Measurements from ENCODE around the gene NFATC2. TPM values are rescaled to one million over a fixed set of nuclear protein-coding genes. Genes with fewer than 3 reads are reported as not detected.

The NFATC2 gene
- total RNA-seq, 5 donors from 2014 or later (not counting 1 experiment from before 2014, with no cell fraction given), result 49.0 to 75.9 (median 67.0) TPM

GRCh38 chr20:51506527-51507215 lies 35.8 kb downstream of the NFATC2 start:
- peaks cover 0 to 66% of the 10 kb centered on the region in 2 donors for H3K36me3 ChIP-seq (ENCODE audit: control insufficient read depth in 2 of 2, extremely low read depth in 1 of 2, insufficient read depth in 1 of 2, low read length in 1 of 2)

DNA sequence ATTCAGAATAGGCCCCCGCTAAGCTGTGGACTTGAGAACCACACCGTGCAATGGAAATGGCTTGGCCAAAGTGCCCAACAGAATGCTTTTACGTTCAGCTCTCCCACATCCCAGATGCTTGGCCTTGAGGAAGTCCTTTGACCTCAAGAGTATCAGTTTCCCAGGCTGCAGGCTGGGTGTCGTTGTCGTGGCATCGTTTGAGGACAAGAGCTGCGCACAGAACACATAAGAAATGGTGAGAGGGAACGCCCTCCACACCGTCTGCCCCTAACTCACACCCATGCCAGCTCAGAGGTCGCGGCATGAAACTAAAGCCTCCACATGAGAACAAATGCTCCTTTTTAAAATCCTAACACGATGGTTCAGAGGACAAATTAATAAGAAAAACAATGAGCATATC lies 37.0 kb downstream of the NFATC2 start:
- DNase-seq, result no peak
- ChIA-PET CTCF (no interaction called here), POLR2A (no interaction called here)
- peaks cover 59 to 80% (median 60%) of the 10 kb centered on the region in 3 donors for H3K4me1 Mint-ChIP-seq
- ATAC-seq (replicated peaks in 1 of 4), result no peak
- no peaks in the 10 kb centered on the region for H3K9me3 Mint-ChIP-seq
- Histone ChIP-seq H3K27me3 (replicated peaks in 1 of 2; ENCODE audit: control insufficient read depth in 2 of 2, extremely low read depth in 1 of 2, insufficient read depth in 2 of 2, low read length in 1 of 2) (no peaks in the 10 kb centered on the region), H3K27ac (ENCODE audit: low read length) (no peak overlapping the region), H3K4me1 (ENCODE audit: control insufficient read depth in 1 of 2, extremely low read depth in 1 of 2, insufficient read depth in 2 of 2, low read length in 2 of 2) (peaks cover 11 to 61% of the 10 kb centered on the region in 2 experiments), H3K36me3 (ENCODE audit: control insufficient read depth in 2 of 2, extremely low read depth in 1 of 2, insufficient read depth in 1 of 2, low read length in 1 of 2) (peaks cover 0 to 56% of the 10 kb centered on the region in 2 donors), H3K9me3 (no peaks in the 10 kb centered on the region), H3K4me3 (ENCODE audit: control insufficient read depth in 1 of 2, extremely low read depth in 1 of 2, low read length in 1 of 2) (no peak overlapping the region)
- H3K27ac Mint-ChIP-seq, result peak overlapping the region in 1 of 2 donors; percentile 61
- H3K36me3 Mint-ChIP-seq, result peaks cover 33% of the 10 kb centered on the region
- no peak overlapping the region for H3K4me3 Mint-ChIP-seq
- WGBS (ENCODE audit: insufficient coverage), result 93% methylated on average over 6 of the region's 12 CpGs
- no peaks in the 10 kb centered on the region for H3K27me3 Mint-ChIP-seq

More at GRCh38 chr20:51506527-51507215, 35.8 kb downstream of the NFATC2 start:
- POLR2A ChIA-PET, result no interaction called here
- no peaks in the 10 kb centered on the region for H3K9me3 Mint-ChIP-seq
- ATAC-seq (replicated peaks in 1 of 4) (no peak), DNase-seq (no peak)
- CTCF ChIA-PET, result interaction anchor here in 1 of 2 donors (0.6 kb wide), 1 partner anchor 36 kb away, joined by 3 read pairs; the partner anchor contains the start of gene NFATC2
- H3K36me3 Mint-ChIP-seq, result peaks cover 44% of the 10 kb centered on the region
- H3K27ac Mint-ChIP-seq, result no peak overlapping the region
- peaks cover 59 to 81% (median 61%) of the 10 kb centered on the region in 3 donors for H3K4me1 Mint-ChIP-seq
- H3K4me3 Mint-ChIP-seq, result no peak overlapping the region
- peaks cover 12 to 60% of the 10 kb centered on the region in 2 experiments for H3K4me1 ChIP-seq (ENCODE audit: control insufficient read depth in 1 of 2, extremely low read depth in 1 of 2, insufficient read depth in 2 of 2, low read length in 2 of 2)
- no peaks in the 10 kb centered on the region for H3K27me3 ChIP-seq (replicated peaks in 1 of 2; ENCODE audit: control insufficient read depth in 2 of 2, extremely low read depth in 1 of 2, insufficient read depth in 2 of 2, low read length in 1 of 2)
- no peaks in the 10 kb centered on the region for H3K9me3 ChIP-seq
- 96% methylated on average over 7 of the region's 18 CpGs for WGBS (ENCODE audit: insufficient coverage)
- H3K27ac ChIP-seq (ENCODE audit: low read length), result no peak overlapping the region
- no peak overlapping the region for H3K4me3 ChIP-seq (ENCODE audit: control insufficient read depth in 1 of 2, extremely low read depth in 1 of 2, low read length in 1 of 2)
- no peaks in the 10 kb centered on the region for H3K27me3 Mint-ChIP-seq

GRCh38 chr20:51503376-51503775 lies 39.1 kb downstream of the NFATC2 start:
- H3K27ac Mint-ChIP-seq, result peak overlapping the region; percentile 74 to 90
- POLR2A ChIA-PET, result no interaction called here
- peaks cover 34% of the 10 kb centered on the region for H3K36me3 Mint-ChIP-seq

GRCh38 chr20:51500936-51501335 lies 41.6 kb downstream of the NFATC2 start:
- Histone ChIP-seq H3K9me3 (no peaks in the 10 kb centered on the region), H3K36me3 (ENCODE audit: control insufficient read depth in 2 of 2, extremely low read depth in 1 of 2, insufficient read depth in 1 of 2, low read length in 1 of 2) (peaks cover 0 to 20% of the 10 kb centered on the region in 2 donors), H3K4me3 (ENCODE audit: control insufficient read depth in 1 of 2, extremely low read depth in 1 of 2, low read length in 1 of 2) (no peak overlapping the region), H3K27ac (ENCODE audit: low read length) (peak overlapping the region; percentile 73), H3K27me3 (replicated peaks in 1 of 2; ENCODE audit: control insufficient read depth in 2 of 2, extremely low read depth in 1 of 2, insufficient read depth in 2 of 2, low read length in 1 of 2) (no peaks in the 10 kb centered on the region), H3K4me1 (ENCODE audit: control insufficient read depth in 1 of 2, extremely low read depth in 1 of 2, insufficient read depth in 2 of 2, low read length in 2 of 2) (peaks cover 49 to 70% of the 10 kb centered on the region in 2 experiments)
- 0% methylated on average over 1 of the region's 1 CpG for WGBS (ENCODE audit: insufficient coverage)
- Mint-ChIP-seq H3K27me3 (no peaks in the 10 kb centered on the region), H3K9me3 (no peaks in the 10 kb centered on the region), H3K4me1 (peaks cover 82 to 88% (median 86%) of the 10 kb centered on the region in 3 donors), H3K4me3 (peak overlapping the region in 1 of 3 donors; percentile 49), H3K27ac (peak overlapping the region; percentile 85 to 90), H3K36me3 (peaks cover 29% of the 10 kb centered on the region)
- ATAC-seq (replicated peaks in 1 of 4) (peak; percentile 54 to 70 (median 60)), DNase-seq (peak in 30 of 35 experiments; percentile 30 to 78 (median 46))
- ChIA-PET POLR2A (interaction anchor here (0.9 to 1.1 kb wide), 4 partner anchors 18 to 97 kb away, joined by 3 to 10 read pairs (median 4); partner anchors contain the start of gene NFATC2 (in 1 of the 2)), CTCF (interaction anchor here (0.5 to 2.4 kb wide), 10 partner anchors 13 to 513 kb away, joined by 3 to 14 read pairs (median 4); partner anchors contain the start of gene NFATC2 (in 1 of the 2))

More at GRCh38 chr20:51503376-51503775, 39.1 kb downstream of the NFATC2 start:
- H3K27ac ChIP-seq (ENCODE audit: low read length), result no peak overlapping the region
- peaks cover 62 to 81% (median 69%) of the 10 kb centered on the region in 3 donors for H3K4me1 Mint-ChIP-seq
- H3K4me3 ChIP-seq (ENCODE audit: control insufficient read depth in 1 of 2, extremely low read depth in 1 of 2, low read length in 1 of 2), result no peak overlapping the region
- H3K4me3 Mint-ChIP-seq, result no peak overlapping the region
- WGBS (ENCODE audit: insufficient coverage), result 83% methylated on average over 4 of the region's 4 CpGs
- no peaks in the 10 kb centered on the region for H3K9me3 ChIP-seq
- DNase-seq (no peak), ATAC-seq (replicated peaks in 1 of 4) (no peak)
- H3K27me3 ChIP-seq (replicated peaks in 1 of 2; ENCODE audit: control insufficient read depth in 2 of 2, extremely low read depth in 1 of 2, insufficient read depth in 2 of 2, low read length in 1 of 2), result no peaks in the 10 kb centered on the region
- H3K27me3 Mint-ChIP-seq, result no peaks in the 10 kb centered on the region
- H3K4me1 ChIP-seq (ENCODE audit: control insufficient read depth in 1 of 2, extremely low read depth in 1 of 2, insufficient read depth in 2 of 2, low read length in 2 of 2), result peaks cover 31 to 60% of the 10 kb centered on the region in 2 experiments
- CTCF ChIA-PET, result interaction anchor here in 1 of 2 donors (1.3 kb wide), 1 partner anchor 12 kb away, joined by 3 read pairs; no protein-coding TSS in a partner anchor
- H3K36me3 ChIP-seq (ENCODE audit: control insufficient read depth in 2 of 2, extremely low read depth in 1 of 2, insufficient read depth in 1 of 2, low read length in 1 of 2), result peaks cover 0 to 41% of the 10 kb centered on the region in 2 donors
- no peaks in the 10 kb centered on the region for H3K9me3 Mint-ChIP-seq

- WGBS (ENCODE audit: insufficient coverage), result no CpG with 5 or more reads among the region's 3 CpGs
- ATAC-seq (replicated peaks in 1 of 4), result peak; percentile 81 to 89 (median 88)
- H3K4me1 Mint-ChIP-seq, result peaks cover 86 to 90% (median 87%) of the 10 kb centered on the region in 3 donors
- Histone ChIP-seq H3K27ac (ENCODE audit: low read length) (peak overlapping the region; percentile 56), H3K27me3 (replicated peaks in 1 of 2; ENCODE audit: control insufficient read depth in 2 of 2, extremely low read depth in 1 of 2, insufficient read depth in 2 of 2, low read length in 1 of 2) (no peaks in the 10 kb centered on the region), H3K4me3 (ENCODE audit: control insufficient read depth in 1 of 2, extremely low read depth in 1 of 2, low read length in 1 of 2) (no peak overlapping the region), H3K36me3 (ENCODE audit: control insufficient read depth in 2 of 2, extremely low read depth in 1 of 2, insufficient read depth in 1 of 2, low read length in 1 of 2) (peaks cover 0 to 19% of the 10 kb centered on the region in 2 donors), H3K9me3 (no peaks in the 10 kb centered on the region), H3K4me1 (ENCODE audit: control insufficient read depth in 1 of 2, extremely low read depth in 1 of 2, insufficient read depth in 2 of 2, low read length in 2 of 2) (peaks cover 55 to 70% of the 10 kb centered on the region in 2 experiments)
- H3K27ac Mint-ChIP-seq, result peak overlapping the region; percentile 92 to 96
- peak in 33 of 35 experiments; percentile 24 to 83 (median 53) for DNase-seq
- CTCF ChIA-PET, result interaction anchor here (0.5 to 2.4 kb wide), 10 partner anchors 9 to 513 kb away, joined by 3 to 14 read pairs (median 6); partner anchors contain the start of gene NFATC2 (in 1 of the 2)
- peaks cover 24% of the 10 kb centered on the region for H3K36me3 Mint-ChIP-seq
- H3K4me3 Mint-ChIP-seq, result peak overlapping the region in 1 of 3 donors; percentile 49
- H3K27me3 Mint-ChIP-seq, result no peaks in the 10 kb centered on the region
- POLR2A ChIA-PET, result interaction anchor here (0.6 to 1.1 kb wide), 7 partner anchors 14 to 96 kb away, joined by 3 to 10 read pairs (median 3); partner anchors contain the start of gene NFATC2 (in 1 of the 2)
- no peaks in the 10 kb centered on the region for H3K9me3 Mint-ChIP-seq
These were observed 42.2 kb downstream of the NFATC2 start for GRCh38 chr20:51500311-51500710.

GRCh38 chr20:51498765-51499540 lies 43.6 kb downstream of the NFATC2 start:
- no peaks in the 10 kb centered on the region for H3K9me3 Mint-ChIP-seq
- Histone ChIP-seq H3K9me3 (no peaks in the 10 kb centered on the region), H3K4me3 (ENCODE audit: control insufficient read depth in 1 of 2, extremely low read depth in 1 of 2, low read length in 1 of 2) (no peak overlapping the region), H3K27ac (ENCODE audit: low read length) (peak overlapping the region; percentile 63), H3K27me3 (replicated peaks in 1 of 2; ENCODE audit: control insufficient read depth in 2 of 2, extremely low read depth in 1 of 2, insufficient read depth in 2 of 2, low read length in 1 of 2) (no peaks in the 10 kb centered on the region), H3K36me3 (ENCODE audit: control insufficient read depth in 2 of 2, extremely low read depth in 1 of 2, insufficient read depth in 1 of 2, low read length in 1 of 2) (peaks cover 0 to 13% of the 10 kb centered on the region in 2 donors), H3K4me1 (ENCODE audit: control insufficient read depth in 1 of 2, extremely low read depth in 1 of 2, insufficient read depth in 2 of 2, low read length in 2 of 2) (peaks cover 63 to 83% of the 10 kb centered on the region in 2 experiments)
- ATAC-seq (replicated peaks in 1 of 4) (no peak), DNase-seq (no peak)
- H3K4me3 Mint-ChIP-seq, result peak overlapping the region in 2 of 3 donors; percentile 7 to 82
- ChIA-PET POLR2A (no interaction called here), CTCF (no interaction called here)
- WGBS (ENCODE audit: insufficient coverage), result 98% methylated on average over 9 of the region's 11 CpGs
- peaks cover 94 to 96% (median 94%) of the 10 kb centered on the region in 3 donors for H3K4me1 Mint-ChIP-seq
- H3K27ac Mint-ChIP-seq, result peak overlapping the region; percentile 92 to 96
- H3K36me3 Mint-ChIP-seq, result peaks cover 22% of the 10 kb centered on the region
- H3K27me3 Mint-ChIP-seq, result no peaks in the 10 kb centered on the region
